Right atrium auricular region (tissue), 2 donors: ENCODE data around the gene SRSF5. TPM values are rescaled to one million over a fixed set of nuclear protein-coding genes. Genes with fewer than 3 reads are reported as not detected.

Experiments
- DNase-seq: peaks from one replicate; pipeline ENCODE4 v3.0.0-alpha.2; 2019; ENCODE audit warnings: low spot score
- H3K27ac ChIP-seq, 2 donors: fragments of 200-600 bp; sonication (generic); 1 replicate in 1 of 2; 2 replicates in 1 of 2; pipeline ENCODE4 v1.5.1; 2016 to 2019
- H3K27me3 ChIP-seq, 2 donors: fragments of 200-600 bp; sonication (generic); one replicate each; pipeline versions ENCODE4 v1.5.1 to v1.6.0; 2017 to 2019
- H3K36me3 ChIP-seq: fragments of 200-600 bp; sonication (generic); one replicate; pipeline ENCODE4 v1.5.1; 2016
- H3K4me1 ChIP-seq, 2 donors: fragments of 200-600 bp; sonication (generic); one replicate each; pipeline versions ENCODE4 v1.5.1 to v1.6.0; 2017 to 2019
- H3K4me3 ChIP-seq, 2 donors: fragments of 200-600 bp; sonication (generic); 1 replicate in 1 of 2; 2 replicates in 1 of 2; pipeline ENCODE4 v1.5.1; 2017 to 2019; ENCODE audit warnings: mild to moderate bottlenecking in 1 of 2, moderate library complexity in 1 of 2
- H3K9me3 ChIP-seq, 2 donors: fragments of 200-600 bp; sonication (generic); one replicate each; pipeline ENCODE4 v1.5.1; 2019
- total RNA-seq, 2 donors: library from RNA; depleted of rRNA; stranded (reverse); fragments of >200 nt; gene quantifications; one replicate each; pipeline ENCODE4 v1.1.0, GENCODE V29; 2016
- TF ChIP-seq, protein P1 (sequence below), 2 donors: fragments of 200-600 bp; sonication (generic); IDR thresholded peaks; one replicate each; pipeline ENCODE4 v1.5.1; 2019; ENCODE audit warnings: antibody characterized with exemption in 2 of 2

SRSF5 gene
- total RNA-seq, 2 donors from 2014 or later: 96.8 to 111 TPM

DNA sequence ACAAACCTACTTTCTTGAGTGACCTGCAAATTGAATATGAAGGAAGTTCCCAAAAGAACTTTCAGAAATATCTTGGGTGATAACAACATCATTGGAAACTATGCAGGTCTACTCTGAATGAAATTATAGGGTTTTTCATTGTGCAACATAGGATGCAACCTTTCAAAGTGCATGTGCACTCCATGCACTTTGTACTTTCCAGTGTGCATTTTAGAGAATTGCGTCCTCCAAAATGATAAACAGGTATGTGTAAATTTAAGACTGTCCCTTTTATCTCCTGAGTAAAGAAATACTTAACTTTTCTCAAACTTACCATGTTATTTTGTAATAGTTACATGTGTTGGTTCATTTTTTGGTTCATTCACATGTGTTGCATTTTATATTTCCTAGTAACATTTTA, 13.2 kb downstream of the SRSF5 start:
- Histone ChIP-seq H3K4me1 (peaks cover 0 to 16% of the 10 kb centered on the region in 2 donors), H3K9me3 (no peaks in the 10 kb centered on the region), H3K27me3 (no peaks in the 10 kb centered on the region), H3K36me3 (peaks cover 42% of the 10 kb centered on the region), H3K27ac (no peak overlapping the region), H3K4me3 (no peak overlapping the region)
- no peak for DNase-seq
- TF ChIP-seq, protein P1, sequence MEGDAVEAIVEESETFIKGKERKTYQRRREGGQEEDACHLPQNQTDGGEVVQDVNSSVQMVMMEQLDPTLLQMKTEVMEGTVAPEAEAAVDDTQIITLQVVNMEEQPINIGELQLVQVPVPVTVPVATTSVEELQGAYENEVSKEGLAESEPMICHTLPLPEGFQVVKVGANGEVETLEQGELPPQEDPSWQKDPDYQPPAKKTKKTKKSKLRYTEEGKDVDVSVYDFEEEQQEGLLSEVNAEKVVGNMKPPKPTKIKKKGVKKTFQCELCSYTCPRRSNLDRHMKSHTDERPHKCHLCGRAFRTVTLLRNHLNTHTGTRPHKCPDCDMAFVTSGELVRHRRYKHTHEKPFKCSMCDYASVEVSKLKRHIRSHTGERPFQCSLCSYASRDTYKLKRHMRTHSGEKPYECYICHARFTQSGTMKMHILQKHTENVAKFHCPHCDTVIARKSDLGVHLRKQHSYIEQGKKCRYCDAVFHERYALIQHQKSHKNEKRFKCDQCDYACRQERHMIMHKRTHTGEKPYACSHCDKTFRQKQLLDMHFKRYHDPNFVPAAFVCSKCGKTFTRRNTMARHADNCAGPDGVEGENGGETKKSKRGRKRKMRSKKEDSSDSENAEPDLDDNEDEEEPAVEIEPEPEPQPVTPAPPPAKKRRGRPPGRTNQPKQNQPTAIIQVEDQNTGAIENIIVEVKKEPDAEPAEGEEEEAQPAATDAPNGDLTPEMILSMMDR (IDR thresholded peaks at IDR 0.05): no peak

DNA sequence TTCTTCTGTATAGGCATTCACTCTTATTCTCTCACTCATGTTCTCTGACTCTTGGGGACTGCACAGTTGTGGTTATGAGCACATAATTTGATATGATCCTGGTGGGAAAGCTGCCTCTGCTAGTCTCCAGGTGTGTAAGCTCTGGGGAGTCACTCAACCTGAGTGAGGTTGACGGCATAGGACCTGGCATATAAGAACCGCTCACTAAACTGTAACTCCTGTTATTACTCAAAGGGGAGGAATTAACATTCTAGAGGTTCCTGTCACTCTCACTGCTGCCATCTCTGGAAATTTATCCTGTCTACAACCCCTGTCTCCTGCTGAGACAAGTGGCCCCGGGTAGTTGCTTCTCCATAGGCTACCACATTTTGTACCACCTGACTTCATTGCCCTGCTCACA, 14.0 kb downstream of the SRSF5 start:
- H3K27ac ChIP-seq: no peak overlapping the region
- TF ChIP-seq, protein P1 (IDR thresholded peaks at IDR 0.05): no peak
- DNase-seq: no peak
- H3K4me3 ChIP-seq: no peak overlapping the region
- peaks cover 0 to 10% of the 10 kb centered on the region in 2 donors for H3K4me1 ChIP-seq
- H3K27me3 ChIP-seq: no peaks in the 10 kb centered on the region
- no peaks in the 10 kb centered on the region for H3K9me3 ChIP-seq
- H3K36me3 ChIP-seq: peaks cover 33% of the 10 kb centered on the region

DNA sequence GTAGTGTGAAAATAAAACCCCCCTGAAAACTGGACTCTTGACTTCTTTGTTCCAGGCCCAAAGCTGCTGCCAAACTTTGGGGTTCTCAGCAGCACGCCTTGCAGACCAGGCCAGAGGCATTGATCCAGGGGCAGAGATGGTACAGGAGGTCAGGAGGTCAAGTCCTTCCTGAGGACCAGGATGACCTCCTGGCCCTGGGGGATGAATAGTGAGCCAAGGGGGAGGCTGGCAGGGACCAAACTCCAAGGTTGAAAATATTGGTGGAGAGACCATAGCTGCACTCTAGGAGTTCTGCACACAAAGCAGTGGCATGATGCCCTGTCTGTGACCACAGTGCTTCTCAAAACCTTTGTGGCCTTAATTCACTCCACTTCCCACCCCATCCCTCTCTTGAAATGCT, 18.0 kb downstream of the SRSF5 start:
- Histone ChIP-seq H3K9me3 (no peaks in the 10 kb centered on the region), H3K27ac (no peak overlapping the region), H3K4me1 (no peaks in the 10 kb centered on the region), H3K27me3 (no peaks in the 10 kb centered on the region), H3K36me3 (peaks cover 14% of the 10 kb centered on the region), H3K4me3 (no peak overlapping the region)
- TF ChIP-seq, protein P1 (IDR thresholded peaks at IDR 0.05): no peak
- no peak for DNase-seq

DNA sequence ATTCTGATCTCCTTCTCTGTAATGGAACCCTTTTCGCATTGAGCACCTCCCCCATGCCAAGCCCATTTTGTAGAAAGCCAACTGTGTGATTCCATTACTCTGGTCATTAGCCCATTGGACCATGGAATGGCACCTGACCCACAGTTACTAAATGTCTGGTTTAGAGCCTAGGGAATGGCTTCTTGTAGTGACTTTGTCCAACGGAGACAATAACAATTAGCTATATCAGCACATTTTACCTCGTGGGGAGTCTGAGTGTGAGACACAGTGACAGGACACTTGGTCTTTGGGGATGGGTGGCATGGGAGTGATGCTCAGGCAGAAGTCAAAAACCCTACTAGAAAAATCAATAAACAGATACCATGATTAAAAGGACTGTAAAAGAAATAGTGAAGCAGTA, 19.7 kb downstream of the SRSF5 start:
- DNase-seq: no peak
- H3K4me1 ChIP-seq: no peaks in the 10 kb centered on the region
- no peaks in the 10 kb centered on the region for H3K27me3 ChIP-seq
- no peaks in the 10 kb centered on the region for H3K9me3 ChIP-seq
- no peak overlapping the region for H3K27ac ChIP-seq
- TF ChIP-seq, protein P1 (IDR thresholded peaks at IDR 0.05): no peak
- no peak overlapping the region for H3K4me3 ChIP-seq
- H3K36me3 ChIP-seq: peaks cover 5% of the 10 kb centered on the region

DNA sequence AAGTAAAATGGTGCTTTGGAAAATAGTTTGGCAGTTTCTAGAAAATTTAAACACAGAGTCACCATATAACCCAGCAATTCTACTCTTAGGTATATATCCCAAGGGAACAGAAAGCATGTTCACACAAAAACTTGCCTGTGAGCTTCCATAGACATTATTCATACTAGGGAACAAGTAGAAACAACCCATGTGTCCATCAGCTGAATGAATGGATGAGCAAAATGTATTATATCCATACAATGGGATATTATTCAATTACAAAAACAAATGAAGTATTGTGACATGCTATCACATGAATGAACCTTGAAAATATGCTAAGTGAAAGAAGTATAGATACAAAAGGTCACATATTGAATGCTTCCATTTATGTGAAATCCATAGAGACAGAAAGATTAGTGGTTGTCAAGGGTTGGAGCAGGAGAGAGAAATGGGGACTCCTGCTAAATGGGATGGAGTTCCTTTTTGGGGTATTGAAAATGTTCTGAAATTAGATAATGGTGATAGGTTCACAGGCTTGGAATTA, 22.2 kb downstream of the SRSF5 start:
- H3K36me3 ChIP-seq: peaks cover 5% of the 10 kb centered on the region
- no peaks in the 10 kb centered on the region for H3K27me3 ChIP-seq
- no peak overlapping the region for H3K27ac ChIP-seq
- no peak for DNase-seq
- TF ChIP-seq, protein P1 (IDR thresholded peaks at IDR 0.05): no peak
- H3K4me3 ChIP-seq: no peak overlapping the region
- H3K9me3 ChIP-seq: no peaks in the 10 kb centered on the region
- no peaks in the 10 kb centered on the region for H3K4me1 ChIP-seq

DNA sequence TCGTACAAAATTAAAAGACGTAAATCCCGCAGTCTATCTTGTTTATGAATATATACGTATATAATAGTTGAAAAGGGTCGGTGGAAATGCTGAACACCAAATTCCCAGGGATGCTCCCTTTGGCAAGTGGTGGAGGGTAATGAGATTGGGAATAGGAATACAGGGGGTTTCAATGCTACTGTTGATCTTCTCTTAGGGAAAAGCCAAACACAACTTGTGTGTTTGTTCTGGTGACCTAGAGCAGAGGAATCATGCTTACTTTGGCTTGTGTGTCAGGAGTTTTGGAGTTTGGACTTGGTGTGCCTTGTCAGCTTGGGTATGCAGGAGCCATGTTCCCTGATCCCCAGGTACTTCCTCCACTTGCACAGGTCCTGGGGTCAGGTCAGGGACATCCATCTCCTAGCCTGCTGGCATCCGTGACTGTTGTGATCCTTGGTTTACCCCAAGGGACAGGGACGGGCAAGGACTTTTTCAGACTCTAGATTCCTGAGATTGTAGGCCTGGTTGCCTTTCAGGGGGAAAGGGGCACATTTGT, 26.0 kb downstream of the SRSF5 start:
- H3K4me1 ChIP-seq: peaks cover 0 to 13% of the 10 kb centered on the region in 2 donors
- H3K27me3 ChIP-seq: no peaks in the 10 kb centered on the region
- H3K36me3 ChIP-seq: no peaks in the 10 kb centered on the region
- no peak overlapping the region for H3K27ac ChIP-seq
- no peak for DNase-seq
- H3K9me3 ChIP-seq: no peaks in the 10 kb centered on the region
- no peak overlapping the region for H3K4me3 ChIP-seq
- TF ChIP-seq, protein P1 (IDR thresholded peaks at IDR 0.05): no peak
